Vagina (tissue), 2 donors: ENCODE measurements around the gene HSD3B2.

ENCODE experiments used
- CTCF ChIP-seq, 3 experiments: fragments of 450-650 bp in 2 of 3; fragments of 200-600 bp in 1 of 3; sonication (generic) in 1 of 3; IDR thresholded peaks; one replicate each; pipeline ENCODE4 v1.5.1; 2017 to 2019; ENCODE audit warnings: antibody characterized with exemption in 3 of 3, mild to moderate bottlenecking in 2 of 3, moderate library complexity in 2 of 3
- POLR2A ChIP-seq, 2 donors: fragments of 450-650 bp; IDR thresholded peaks; one replicate each; pipeline ENCODE4 v1.6.1; 2017; ENCODE audit warnings: antibody characterized with exemption in 2 of 2, mild to moderate bottlenecking in 2 of 2, moderate library complexity in 2 of 2
- POLR2AphosphoS5 ChIP-seq, 2 donors: sonication (generic); formaldehyde crosslinking; IDR thresholded peaks; one replicate each; pipeline ENCODE4 v1.9.0; 2017; ENCODE audit warnings: antibody characterized with exemption in 2 of 2, mild to moderate bottlenecking in 2 of 2, low read depth in 1 of 2; ENCODE audit not compliant: insufficient read depth in 1 of 2

- TF ChIP-seq POLR2A (IDR thresholded peaks at IDR 0.05) (no peak), CTCF (IDR thresholded peaks at IDR 0.05) (no peak), POLR2AphosphoS5 (IDR thresholded peaks at IDR 0.05; ENCODE audit: insufficient read depth in 1 of 2, low read depth in 1 of 2) (no peak)
Measured at GRCh38 chr1:119373465-119373864, 41.5 kb upstream of the HSD3B2 start.
